ENCODE results near the gene NHERF1.

Gene NHERF1

DNA sequence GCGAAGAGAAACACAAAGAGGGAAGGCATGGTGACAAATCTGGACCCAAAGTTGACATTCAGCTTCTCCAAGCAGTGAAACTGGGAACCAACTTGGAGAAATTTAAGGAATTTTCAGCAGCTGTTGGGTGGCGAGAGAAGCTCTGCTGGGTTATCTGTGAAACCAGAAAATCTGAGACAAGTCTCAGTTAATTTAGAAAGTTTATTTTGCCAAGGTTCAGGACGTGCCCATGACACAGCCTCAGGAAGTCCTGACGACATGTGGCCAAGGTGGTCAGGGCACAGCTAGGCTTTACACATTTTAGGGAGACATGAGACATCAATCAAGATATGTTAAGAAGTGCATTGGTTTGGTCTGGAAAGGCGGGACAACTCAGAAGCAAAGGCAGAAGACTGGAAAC is 24.5 kb upstream of the NHERF1 start:
- Histone ChIP-seq H3K4me3 (ENCODE audit: low read length) (no peak overlapping the region), H3K79me2 (ENCODE audit: low read length) (no peaks in the 10 kb centered on the region), H3K36me3 (replicated peaks; ENCODE audit: insufficient read depth, low read length) (no peaks in the 10 kb centered on the region), H4K20me1 (ENCODE audit: insufficient read depth, low read length) (no peaks in the 10 kb centered on the region), H3F3A (ENCODE audit: insufficient read depth, low read length) (no peaks in the 10 kb centered on the region), H3K27me3 (replicated peaks; ENCODE audit: insufficient read depth, low read length) (no peaks in the 10 kb centered on the region), H3K9ac (ENCODE audit: low read length) (no peak overlapping the region), H3K27ac (ENCODE audit: low read length) (no peak overlapping the region), H3K9me2 (replicated peaks; ENCODE audit: insufficient read depth, low read length) (no peaks in the 10 kb centered on the region), H2AFZ (ENCODE audit: low read length) (no peak overlapping the region), H3K4me1 (ENCODE audit: low read length) (no peaks in the 10 kb centered on the region), H3K4me2 (ENCODE audit: low read depth, low read length) (no peak overlapping the region), H3K9me3 (replicated peaks; ENCODE audit: insufficient read depth, low read length) (no peaks in the 10 kb centered on the region)
- no peak for TF ChIP-seq CTCF (IDR thresholded peaks at IDR 0.05; ENCODE audit: low read length)
- TF ChIP-seq EZH2phosphoT487 (IDR thresholded peaks at IDR 0.05; ENCODE audit: low read length) = no peak
- DNase-seq = no peak

DNA sequence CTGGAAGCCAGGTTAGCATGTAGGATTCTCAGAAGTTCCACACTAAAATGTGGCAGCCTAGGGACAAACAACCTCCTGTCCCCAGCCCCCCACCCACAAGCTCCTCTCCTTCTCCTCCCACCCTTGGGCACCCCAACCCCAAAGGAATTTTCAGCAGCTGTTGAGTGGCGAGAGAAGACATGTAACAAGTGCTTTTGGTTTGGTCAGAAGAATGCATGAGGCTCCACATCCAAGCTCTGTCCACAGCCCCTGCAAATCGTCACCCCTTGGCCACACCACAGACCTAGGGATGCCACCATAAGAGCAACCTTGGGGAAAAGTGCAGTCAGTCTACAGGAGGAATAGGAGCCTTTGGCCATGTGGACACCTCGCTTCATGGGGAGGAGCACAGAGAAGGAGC is 23.3 kb upstream of the NHERF1 start:
- no peak overlapping the region for H2AFZ ChIP-seq (ENCODE audit: low read length)
- H4K20me1 ChIP-seq (ENCODE audit: insufficient read depth, low read length) = no peaks in the 10 kb centered on the region
- no peaks in the 10 kb centered on the region for H3F3A ChIP-seq (ENCODE audit: insufficient read depth, low read length)
- no peak overlapping the region for H3K27ac ChIP-seq (ENCODE audit: low read length)
- H3K9me3 ChIP-seq (replicated peaks; ENCODE audit: insufficient read depth, low read length) = no peaks in the 10 kb centered on the region
- H3K4me3 ChIP-seq (ENCODE audit: low read length) = no peak overlapping the region
- H3K4me2 ChIP-seq (ENCODE audit: low read depth, low read length) = no peak overlapping the region
- no peak overlapping the region for H3K9ac ChIP-seq (ENCODE audit: low read length)
- H3K79me2 ChIP-seq (ENCODE audit: low read length) = no peaks in the 10 kb centered on the region
- no peaks in the 10 kb centered on the region for H3K36me3 ChIP-seq (replicated peaks; ENCODE audit: insufficient read depth, low read length)
- TF ChIP-seq EZH2 (optimal IDR thresholded peaks at IDR 0.05; ENCODE audit: low read depth, low read length) = no peak
- no peak for TF ChIP-seq EZH2phosphoT487 (IDR thresholded peaks at IDR 0.05; ENCODE audit: low read length)
- no peak for TF ChIP-seq CTCF (IDR thresholded peaks at IDR 0.05; ENCODE audit: low read length)
- H3K4me1 ChIP-seq (ENCODE audit: low read length) = no peaks in the 10 kb centered on the region
- no peak for DNase-seq
- no peaks in the 10 kb centered on the region for H3K9me2 ChIP-seq (replicated peaks; ENCODE audit: insufficient read depth, low read length)
- no peaks in the 10 kb centered on the region for H3K27me3 ChIP-seq (replicated peaks; ENCODE audit: insufficient read depth, low read length)

DNA sequence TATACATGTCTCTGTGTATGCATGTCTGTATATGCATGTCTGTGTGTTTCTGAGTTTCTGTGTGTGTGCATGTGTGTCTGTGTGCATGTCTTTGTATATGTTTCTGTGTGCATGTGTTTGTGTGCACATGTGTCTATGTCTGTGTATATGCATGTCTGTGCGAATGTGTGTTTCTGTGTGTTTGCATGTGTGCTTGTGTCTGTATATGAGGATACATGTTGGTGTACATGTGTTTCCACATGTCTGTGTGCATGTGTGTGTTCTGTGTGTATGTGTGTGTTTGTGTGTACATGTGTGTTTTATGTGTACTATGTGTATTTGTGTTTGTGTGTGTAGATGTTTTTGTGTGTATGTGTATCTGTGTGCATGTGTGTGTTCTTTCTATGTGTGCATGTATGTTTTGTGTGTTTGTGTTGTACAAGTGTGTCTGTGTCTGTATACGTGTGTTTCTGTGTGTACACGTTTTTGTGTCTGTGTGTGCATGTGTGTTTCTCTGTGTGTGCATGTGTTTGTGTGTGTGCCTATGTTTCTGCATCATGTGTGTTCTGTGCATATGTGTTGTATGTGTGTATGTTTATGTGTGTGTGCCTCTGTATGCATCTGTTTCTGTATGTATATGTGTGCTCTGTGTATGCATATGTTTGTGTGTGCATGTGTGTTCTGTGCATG is 20.3 kb upstream of the NHERF1 start:
- Histone ChIP-seq H4K20me1 (ENCODE audit: insufficient read depth, low read length) (no peaks in the 10 kb centered on the region), H3K36me3 (replicated peaks; ENCODE audit: insufficient read depth, low read length) (no peaks in the 10 kb centered on the region), H3K79me2 (ENCODE audit: low read length) (no peaks in the 10 kb centered on the region), H3F3A (ENCODE audit: insufficient read depth, low read length) (no peaks in the 10 kb centered on the region), H3K9ac (ENCODE audit: low read length) (no peak overlapping the region), H3K4me1 (ENCODE audit: low read length) (0 out of 2 replicates have a peak, but pooled peaks cover 4% of the 10 kb centered on the region), H3K27me3 (replicated peaks; ENCODE audit: insufficient read depth, low read length) (no peaks in the 10 kb centered on the region), H3K27ac (ENCODE audit: low read length) (no peak overlapping the region), H3K4me3 (ENCODE audit: low read length) (no peak overlapping the region), H3K4me2 (ENCODE audit: low read depth, low read length) (no peak overlapping the region), H2AFZ (ENCODE audit: low read length) (no peak overlapping the region), H3K9me2 (replicated peaks; ENCODE audit: insufficient read depth, low read length) (no peaks in the 10 kb centered on the region), H3K9me3 (replicated peaks; ENCODE audit: insufficient read depth, low read length) (no peaks in the 10 kb centered on the region)
- no peak for TF ChIP-seq CTCF (IDR thresholded peaks at IDR 0.05; ENCODE audit: low read length)
- no peak for TF ChIP-seq EZH2phosphoT487 (IDR thresholded peaks at IDR 0.05; ENCODE audit: low read length)
- TF ChIP-seq EZH2 (optimal IDR thresholded peaks at IDR 0.05; ENCODE audit: low read depth, low read length) = no peak
- DNase-seq = no peak
